K562 (cell line): ENCODE data around the gene FSTL4. TPM values are rescaled to one million over a fixed set of nuclear protein-coding genes. Genes with fewer than 3 reads are reported as not detected.
A peak's percentile ranks its signal among the peaks of the same experiment; 100 is the strongest.

Source experiments
- BRF1 ChIP-seq: IDR thresholded peaks from 3 replicates; pipeline ENCODE4 v1.6.1; 2011; ENCODE audit warnings: borderline replicate concordance, mild to moderate bottlenecking; ENCODE audit not compliant: insufficient read length; ENCODE audit errors: extremely low read depth
- CBX8 ChIP-seq: fragments of 200-600 bp; sonication (generic); IDR thresholded peaks from 2 replicates; pipeline ENCODE4 v1.6.1; 2012; ENCODE audit warnings: borderline replicate concordance, mixed run types, low read depth, mild to moderate bottlenecking, moderate library complexity, mixed read lengths, low read length, control low read depth, inconsistent platforms; ENCODE audit not compliant: poor library complexity, severe bottlenecking; ENCODE audit errors: extremely low read depth
- DPF2 ChIP-seq: fragments of 450-650 bp; IDR thresholded peaks from 2 replicates; pipeline ENCODE4 v1.6.1; 2016
- ETV1 ChIP-seq: fragments of 450-650 bp; conservative IDR thresholded peaks from 2 replicates; pipeline ENCODE4 v1.6.1; 2016; ENCODE audit warnings: missing genetic modification characterization, control low read depth, low read depth, missing compliant biosample characterization
- FIP1L1 ChIP-seq: fragments of 200-400 bp; formaldehyde crosslinking; IDR thresholded peaks from 2 replicates; pipeline ENCODE4 v1.6.1; 2018; ENCODE audit warnings: mild to moderate bottlenecking, low read depth, low read length; ENCODE audit not compliant: poor library complexity, severe bottlenecking
- GATAD2B ChIP-seq: fragments of 450-650 bp; IDR thresholded peaks from 2 replicates; pipeline ENCODE4 v1.6.1; 2017; ENCODE audit warnings: mild to moderate bottlenecking, borderline replicate concordance
- IRF2 ChIP-seq: sonication (generic); formaldehyde crosslinking; IDR thresholded peaks from 2 replicates; pipeline ENCODE4 v1.8.1; 2022; ENCODE audit warnings: mild to moderate bottlenecking, missing genetic modification reagents
- JUND ChIP-seq, 2 experiments: IDR thresholded peaks; 2 replicates in 1 of 2; 3 replicates in 1 of 2; pipeline ENCODE4 v1.6.1; 2011; ENCODE audit warnings: borderline replicate concordance in 2 of 2, low read depth in 2 of 2, low read length in 2 of 2, improper control_type of control experiment in 1 of 2, missing biosample characterization in 1 of 2, missing genetic modification characterization in 1 of 2, missing genetic modification reagents in 1 of 2
- MEF2D ChIP-seq: conservative IDR thresholded peaks from 2 replicates; pipeline ENCODE4 v1.6.1; 2016; ENCODE audit warnings: low read depth, missing genetic modification characterization, missing compliant biosample characterization
- MTA1 ChIP-seq: fragments of 450-650 bp; IDR thresholded peaks from 2 replicates; pipeline ENCODE4 v1.6.1; 2017; ENCODE audit warnings: borderline replicate concordance
- MTF1 ChIP-seq: fragments of 250-450 bp; sonication (Bioruptor Pico); IDR thresholded peaks from 2 replicates; pipeline ENCODE4 v1.9.0; 2021; ENCODE audit warnings: moderate library complexity, mild to moderate bottlenecking, inconsistent platforms, borderline replicate concordance
- POLR2G ChIP-seq: fragments of 200-400 bp; formaldehyde crosslinking; IDR thresholded peaks from 2 replicates; pipeline ENCODE4 v1.6.1; 2017; ENCODE audit warnings: low read depth, mild to moderate bottlenecking, antibody characterized with exemption, low read length, moderate library complexity
- SAFB ChIP-seq: fragments of 200-400 bp; formaldehyde crosslinking; IDR thresholded peaks from 2 replicates; pipeline ENCODE4 v1.6.1; 2017; ENCODE audit warnings: low read depth, low read length, borderline replicate concordance
- SMARCA5 ChIP-seq: fragments of 450-650 bp; IDR thresholded peaks from 2 replicates; pipeline ENCODE4 v1.6.1; 2016
- TOE1 ChIP-seq, 2 experiments: fragments of 450-650 bp in 1 of 2; sonication (generic) in 1 of 2; formaldehyde crosslinking in 1 of 2; IDR thresholded peaks; 2 replicates each; pipeline versions ENCODE4 v1.7.1 to v1.8.0; 2016 to 2022; ENCODE audit warnings: borderline replicate concordance in 2 of 2, mild to moderate bottlenecking in 2 of 2, antibody characterized with exemption in 1 of 2, inconsistent platforms in 1 of 2, low read depth in 1 of 2, missing genetic modification reagents in 1 of 2, moderate library complexity in 1 of 2
- ZBTB12 ChIP-seq: fragments of 250-450 bp; sonication (Bioruptor Pico); IDR thresholded peaks from 2 replicates; pipeline ENCODE4 v1.4.0; 2020
- ZNF134 ChIP-seq: fragments of 250-450 bp; sonication (Bioruptor Pico); conservative IDR thresholded peaks from 2 replicates; pipeline ENCODE4 v1.4.0; 2020
- ZNF79 ChIP-seq: fragments of 250-450 bp; sonication (Bioruptor Pico); IDR thresholded peaks from 2 replicates; pipeline ENCODE4 v1.4.0; 2020; ENCODE audit warnings: low read depth, mild to moderate bottlenecking, moderate library complexity
- polyA plus RNA-seq, 8 experiments: library from polyadenylated mRNA; depleted of rRNA in 4 of 8; stranded (reverse) in 5 of 8; unstranded in 3 of 8; fragments of >200 nt; fragmentation: Nextera tagmentation in 2 of 8; fragmentation: Illumina TruSeq in 1 of 8; extraction: Ambion mirVana in 2 of 8; extraction: Trizol in 1 of 8; gene quantifications; 2 replicates each; pipeline versions ENCODE4 v1.2.1 to v1.2.3, GENCODE V29; 2011 to 2014; ENCODE audit warnings: inconsistent platforms in 1 of 8, missing spikeins in 1 of 8
- total RNA-seq, 7 experiments: library from RNA; depleted of rRNA in 6 of 7; stranded (reverse); fragments of >200 nt in 6 of 7; fragmentation: Illumina TruSeq in 2 of 7; extraction: Trizol in 2 of 7; gene quantifications; 2 replicates each; pipeline versions ENCODE4 v1.2.1 to v1.2.3, GENCODE V29; 2011 to 2021; ENCODE audit warnings: low replicate concordance in 1 of 7
- TF ChIP-seq, protein P1 (sequence below), 2 experiments: fragments of 450-650 bp in 1 of 2; sonication (generic) in 1 of 2; formaldehyde crosslinking in 1 of 2; IDR thresholded peaks in 1 of 2; conservative IDR thresholded peaks in 1 of 2; 2 replicates each; pipeline versions ENCODE4 v1.6.1 to v1.8.1; 2016 to 2023; ENCODE audit warnings: mild to moderate bottlenecking in 2 of 2, moderate library complexity in 2 of 2, inconsistent platforms in 1 of 2, missing genetic modification reagents in 1 of 2
- TF ChIP-seq, protein P2 (sequence below), 3 experiments: IDR thresholded peaks in 2 of 3; conservative IDR thresholded peaks in 1 of 3; 2 replicates each; pipeline ENCODE4 v1.5.1; 2011 to 2012; ENCODE audit warnings: low read length in 3 of 3, mild to moderate bottlenecking in 3 of 3, control low read depth in 2 of 3, improper control_type of control experiment in 1 of 3, inconsistent platforms in 1 of 3, low read depth in 1 of 3, mixed read lengths in 1 of 3, moderate library complexity in 1 of 3; ENCODE audit not compliant: insufficient read depth in 2 of 3
- TF ChIP-seq, protein P3 (sequence below): sonication (generic); formaldehyde crosslinking; IDR thresholded peaks from 2 replicates; pipeline ENCODE4 v1.9.0; 2022; ENCODE audit warnings: mild to moderate bottlenecking, missing genetic modification reagents
- TF ChIP-seq, protein P4 (sequence below): fragments of 250-450 bp; sonication (Bioruptor Pico); IDR thresholded peaks from 2 replicates; pipeline ENCODE4 v1.8.0; 2022; ENCODE audit warnings: moderate library complexity, mild to moderate bottlenecking, inconsistent platforms

The FSTL4 gene
- total and polyA plus RNA-seq, 9 of the 15 experiments (the other 6 are each of a cell fraction or from before 2014, with no cell fraction given), result 0.08 to 0.18 (median 0.10) TPM; not detected in 5

GRCh38 chr5:133510634-133511262 is 101.6 kb downstream of the FSTL4 start (continued):
- TF ChIP-seq JUND (IDR thresholded peaks at IDR 0.05; ENCODE audit: borderline replicate concordance, low read depth, low read length) (peak; percentile 64), JUND (tag; IDR thresholded peaks at IDR 0.05; ENCODE audit: borderline replicate concordance, low read depth, low read length) (peak; percentile 14; the same call in 1 of the 3 replicates), ZBTB12 (CRISPR knock-in tag) (peak; percentile 64), IRF2 (CRISPR knock-in tag) (no peak), MEF2D (tag) (no peak), GATAD2B (no peak), CBX8 (no peak), BRF1 (no peak), SMARCA5 (no peak), SAFB (no peak), TOE1 (IDR thresholded peaks at IDR 0.05; ENCODE audit: borderline replicate concordance) (no peak), TOE1 (CRISPR knock-in tag; IDR thresholded peaks at IDR 0.05; ENCODE audit: borderline replicate concordance, low read depth) (no peak), MTF1 (CRISPR knock-in tag) (no peak), MTA1 (no peak), FIP1L1 (no peak), POLR2G (no peak), DPF2 (peak; percentile 82), ZNF134 (CRISPR knock-in tag) (no peak), ZNF79 (CRISPR knock-in tag) (no peak), ETV1 (peak; percentile 36; the same call in 1 of the 2 replicates)
- TF ChIP-seq, protein P1, sequence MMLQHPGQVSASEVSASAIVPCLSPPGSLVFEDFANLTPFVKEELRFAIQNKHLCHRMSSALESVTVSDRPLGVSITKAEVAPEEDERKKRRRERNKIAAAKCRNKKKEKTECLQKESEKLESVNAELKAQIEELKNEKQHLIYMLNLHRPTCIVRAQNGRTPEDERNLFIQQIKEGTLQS (IDR thresholded peaks at IDR 0.05), result peak; percentile 30; the same call in 1 of the 2 replicates
- TF ChIP-seq, protein P1 (CRISPR knock-in tag; conservative IDR thresholded peaks at IDR 0.05), result no peak
- TF ChIP-seq, protein P2, sequence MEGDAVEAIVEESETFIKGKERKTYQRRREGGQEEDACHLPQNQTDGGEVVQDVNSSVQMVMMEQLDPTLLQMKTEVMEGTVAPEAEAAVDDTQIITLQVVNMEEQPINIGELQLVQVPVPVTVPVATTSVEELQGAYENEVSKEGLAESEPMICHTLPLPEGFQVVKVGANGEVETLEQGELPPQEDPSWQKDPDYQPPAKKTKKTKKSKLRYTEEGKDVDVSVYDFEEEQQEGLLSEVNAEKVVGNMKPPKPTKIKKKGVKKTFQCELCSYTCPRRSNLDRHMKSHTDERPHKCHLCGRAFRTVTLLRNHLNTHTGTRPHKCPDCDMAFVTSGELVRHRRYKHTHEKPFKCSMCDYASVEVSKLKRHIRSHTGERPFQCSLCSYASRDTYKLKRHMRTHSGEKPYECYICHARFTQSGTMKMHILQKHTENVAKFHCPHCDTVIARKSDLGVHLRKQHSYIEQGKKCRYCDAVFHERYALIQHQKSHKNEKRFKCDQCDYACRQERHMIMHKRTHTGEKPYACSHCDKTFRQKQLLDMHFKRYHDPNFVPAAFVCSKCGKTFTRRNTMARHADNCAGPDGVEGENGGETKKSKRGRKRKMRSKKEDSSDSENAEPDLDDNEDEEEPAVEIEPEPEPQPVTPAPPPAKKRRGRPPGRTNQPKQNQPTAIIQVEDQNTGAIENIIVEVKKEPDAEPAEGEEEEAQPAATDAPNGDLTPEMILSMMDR (IDR thresholded peaks at IDR 0.05 in 2 of 3, conservative IDR thresholded peaks at IDR 0.05 in 1 of 3; ENCODE audit: insufficient read depth in 2 of 3, low read depth in 1 of 3, low read length in 3 of 3), result no peak
- TF ChIP-seq, protein P3, sequence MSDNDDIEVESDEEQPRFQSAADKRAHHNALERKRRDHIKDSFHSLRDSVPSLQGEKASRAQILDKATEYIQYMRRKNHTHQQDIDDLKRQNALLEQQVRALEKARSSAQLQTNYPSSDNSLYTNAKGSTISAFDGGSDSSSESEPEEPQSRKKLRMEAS (CRISPR knock-in tag), result no peak
- TF ChIP-seq, protein P4, sequence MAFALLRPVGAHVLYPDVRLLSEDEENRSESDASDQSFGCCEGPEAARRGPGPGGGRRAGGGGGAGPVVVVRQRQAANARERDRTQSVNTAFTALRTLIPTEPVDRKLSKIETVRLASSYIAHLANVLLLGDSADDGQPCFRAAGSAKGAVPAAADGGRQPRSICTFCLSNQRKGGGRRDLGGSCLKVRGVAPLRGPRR (CRISPR knock-in tag), result no peak
